ENCODE results near the gene C18orf63. TPM values are rescaled to one million over a fixed set of nuclear protein-coding genes. Genes with fewer than 3 reads are reported as not detected.

Gene C18orf63
- total and polyA plus RNA-seq, 2 donors (not counting 3 experiments of a cell fraction or from before 2014, with no cell fraction given), result not detected

DNA sequence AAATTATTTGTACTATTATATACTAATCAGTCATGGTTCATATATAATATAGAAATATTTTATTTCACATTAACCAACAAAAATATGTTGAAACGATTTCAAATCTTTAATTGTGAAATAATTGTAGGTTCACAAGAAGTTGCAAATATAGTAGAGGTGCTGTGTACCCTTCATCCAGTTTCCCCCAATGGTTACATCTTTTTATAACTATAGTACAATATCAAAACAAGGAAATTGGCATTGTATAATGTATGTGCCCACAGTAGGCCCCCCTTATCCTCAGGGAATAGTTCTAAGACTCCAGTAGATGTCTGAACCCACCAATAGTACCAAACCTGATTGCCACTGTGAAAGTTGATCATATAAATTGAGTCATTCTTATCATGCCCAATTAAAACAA lies 16.5 kb upstream of the C18orf63 start:
- POLR2A ChIA-PET, result no interaction called here
- dilution Hi-C loops (cut with MboI; ENCODE audit: extremely low pct_ligation_motif_present, low sequenced_read_pairs), result no loop called here
- Histone ChIP-seq H3K4me1 (ENCODE audit: control insufficient read depth, extremely low read depth, insufficient read depth, low read length) (no peaks in the 10 kb centered on the region), H3K9me3 (replicated peaks; ENCODE audit: control insufficient read depth, insufficient read depth, low read length) (no peaks in the 10 kb centered on the region), H3K27me3 (ENCODE audit: control insufficient read depth in 2 of 2, insufficient read depth in 2 of 2, low read length in 2 of 2) (peaks cover 7 to 28% of the 10 kb centered on the region in 2 experiments), H4K20me1 (replicated peaks; ENCODE audit: control insufficient read depth, extremely low read depth, insufficient read depth, low read length) (no peaks in the 10 kb centered on the region), H3K9ac (replicated peaks; ENCODE audit: extremely low read depth, insufficient read depth, low read length) (no peak overlapping the region), H3K9me1 (replicated peaks; ENCODE audit: control insufficient read depth, extremely low read depth, insufficient read depth, low read length) (no peaks in the 10 kb centered on the region), H3K4me2 (ENCODE audit: insufficient read depth, low read length) (no peak overlapping the region), H3K4me3 (replicated peaks in 1 of 3; ENCODE audit: insufficient read depth in 1 of 3, low read depth in 1 of 3, low read length in 3 of 3) (no peak overlapping the region), H3K27ac (ENCODE audit: insufficient read depth, low read depth, low read length) (no peak overlapping the region), H3K36me3 (ENCODE audit: control insufficient read depth in 2 of 2, extremely low read depth in 1 of 2, insufficient read depth in 2 of 2, low read length in 2 of 2) (no peaks in the 10 kb centered on the region), H2AFZ (ENCODE audit: low read depth, low read length) (no peak overlapping the region), H3K79me2 (ENCODE audit: control insufficient read depth, insufficient read depth, low read length) (no peaks in the 10 kb centered on the region)
- CTCF ChIA-PET, result interaction anchor here (1.5 kb wide), 1 partner anchor 13 kb away, joined by 3 read pairs; no protein-coding TSS in a partner anchor
- no peak for FAIRE-seq
- intact Hi-C loops (cut with micrococcal nuclease), result no loop called here
- no peak for DNase-seq (ENCODE audit: low read depth, low spot score)
- TF ChIP-seq MYC (IDR thresholded peaks at IDR 0.05; ENCODE audit: low read depth, low read length) (no peak), POLR2AphosphoS5 (IDR thresholded peaks at IDR 0.05; ENCODE audit: insufficient read depth, low read depth, low read length) (no peak), FOS (IDR thresholded peaks at IDR 0.05; ENCODE audit: borderline replicate concordance, insufficient read depth, low read length) (no peak), JUN (IDR thresholded peaks at IDR 0.05; ENCODE audit: borderline replicate concordance, insufficient read depth, insufficient read length, low read depth) (no peak), GATA2 (IDR thresholded peaks at IDR 0.05; ENCODE audit: insufficient read depth, insufficient read length, low read depth, low read length) (no peak)
- TF ChIP-seq, protein P1, sequence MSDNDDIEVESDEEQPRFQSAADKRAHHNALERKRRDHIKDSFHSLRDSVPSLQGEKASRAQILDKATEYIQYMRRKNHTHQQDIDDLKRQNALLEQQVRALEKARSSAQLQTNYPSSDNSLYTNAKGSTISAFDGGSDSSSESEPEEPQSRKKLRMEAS (IDR thresholded peaks at IDR 0.05; ENCODE audit: insufficient read depth, insufficient read length), result no peak
- TF ChIP-seq, protein P2, sequence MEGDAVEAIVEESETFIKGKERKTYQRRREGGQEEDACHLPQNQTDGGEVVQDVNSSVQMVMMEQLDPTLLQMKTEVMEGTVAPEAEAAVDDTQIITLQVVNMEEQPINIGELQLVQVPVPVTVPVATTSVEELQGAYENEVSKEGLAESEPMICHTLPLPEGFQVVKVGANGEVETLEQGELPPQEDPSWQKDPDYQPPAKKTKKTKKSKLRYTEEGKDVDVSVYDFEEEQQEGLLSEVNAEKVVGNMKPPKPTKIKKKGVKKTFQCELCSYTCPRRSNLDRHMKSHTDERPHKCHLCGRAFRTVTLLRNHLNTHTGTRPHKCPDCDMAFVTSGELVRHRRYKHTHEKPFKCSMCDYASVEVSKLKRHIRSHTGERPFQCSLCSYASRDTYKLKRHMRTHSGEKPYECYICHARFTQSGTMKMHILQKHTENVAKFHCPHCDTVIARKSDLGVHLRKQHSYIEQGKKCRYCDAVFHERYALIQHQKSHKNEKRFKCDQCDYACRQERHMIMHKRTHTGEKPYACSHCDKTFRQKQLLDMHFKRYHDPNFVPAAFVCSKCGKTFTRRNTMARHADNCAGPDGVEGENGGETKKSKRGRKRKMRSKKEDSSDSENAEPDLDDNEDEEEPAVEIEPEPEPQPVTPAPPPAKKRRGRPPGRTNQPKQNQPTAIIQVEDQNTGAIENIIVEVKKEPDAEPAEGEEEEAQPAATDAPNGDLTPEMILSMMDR (IDR thresholded peaks at IDR 0.05; ENCODE audit: extremely low read depth in 1 of 2, insufficient read depth in 1 of 2, low read depth in 1 of 2, low read length in 2 of 2), result no peak
- no TSS peak for BruUV-seq (replicated peaks)

Measured in endothelial cell of umbilical vein (primary cell).